K562 (cell line): ENCODE data around the gene B4GALT5. TPM values are rescaled to one million over a fixed set of nuclear protein-coding genes. Genes with fewer than 3 reads are reported as not detected.

Experiments used
- CHAMP1 ChIP-seq: fragments of 450-650 bp; IDR thresholded peaks from 2 replicates; pipeline ENCODE4 v1.6.1; 2016; ENCODE audit warnings: mild to moderate bottlenecking
- DPF2 ChIP-seq: fragments of 450-650 bp; IDR thresholded peaks from 2 replicates; pipeline ENCODE4 v1.6.1; 2016
- E2F6 ChIP-seq, 2 experiments: IDR thresholded peaks; 2 replicates each; pipeline ENCODE4 v1.6.1; 2011; ENCODE audit warnings: borderline replicate concordance in 1 of 2, control low read depth in 1 of 2, low read depth in 1 of 2, low read length in 1 of 2, mild to moderate bottlenecking in 1 of 2, mixed read lengths in 1 of 2, moderate library complexity in 1 of 2; ENCODE audit not compliant: insufficient read depth in 1 of 2, insufficient read length in 1 of 2, poor library complexity in 1 of 2, severe bottlenecking in 1 of 2; ENCODE audit errors: extremely low read depth in 1 of 2
- FOS ChIP-seq: IDR thresholded peaks from 3 replicates; pipeline ENCODE4 v1.6.1; 2011; ENCODE audit not compliant: insufficient read length; ENCODE audit errors: extremely low read depth
- FOXJ2 ChIP-seq: fragments of 200-800 bp; sonication (Bioruptor generic); IDR thresholded peaks from 2 replicates; pipeline ENCODE4 v1.6.1; 2016; ENCODE audit warnings: missing genetic modification characterization, missing compliant biosample characterization
- GATAD2A ChIP-seq: fragments of 450-650 bp; IDR thresholded peaks from 2 replicates; pipeline ENCODE4 v1.6.1; 2017
- HIVEP1 ChIP-seq: fragments of 250-450 bp; sonication (Bioruptor Pico); IDR thresholded peaks from 2 replicates; pipeline ENCODE4 v1.4.0; 2020; ENCODE audit warnings: mild to moderate bottlenecking
- JUN ChIP-seq, 2 experiments: sonication (generic) in 1 of 2; formaldehyde crosslinking in 1 of 2; IDR thresholded peaks; 2 replicates each; pipeline versions ENCODE4 v1.6.1 to v1.8.0; 2012 to 2022; ENCODE audit warnings: borderline replicate concordance in 2 of 2, mild to moderate bottlenecking in 2 of 2, improper control_type of control experiment in 1 of 2, low read depth in 1 of 2, low read length in 1 of 2, missing genetic modification reagents in 1 of 2
- KLF16 ChIP-seq: IDR thresholded peaks from 2 replicates; pipeline ENCODE4 v1.6.1; 2016; ENCODE audit warnings: antibody characterized with exemption
- MTA2 ChIP-seq: fragments of 450-650 bp; IDR thresholded peaks from 2 replicates; pipeline ENCODE4 v1.6.1; 2016; ENCODE audit warnings: low read depth
- SMARCE1 ChIP-seq: fragments of 450-650 bp; IDR thresholded peaks from 2 replicates; pipeline ENCODE4 v1.7.1; 2016; ENCODE audit warnings: mild to moderate bottlenecking
- SNAPC5 ChIP-seq: fragments of 250-450 bp; sonication (Bioruptor Pico); IDR thresholded peaks from 2 replicates; pipeline ENCODE4 v1.8.0; 2021; ENCODE audit warnings: moderate library complexity, mild to moderate bottlenecking, inconsistent platforms
- SOX6 ChIP-seq: fragments of 450-650 bp; IDR thresholded peaks from 2 replicates; pipeline ENCODE4 v1.6.1; 2014; ENCODE audit warnings: mild to moderate bottlenecking
- ZNF184 ChIP-seq: sonication (generic); formaldehyde crosslinking; IDR thresholded peaks from 2 replicates; pipeline ENCODE4 v1.5.0; 2020; ENCODE audit warnings: missing genetic modification reagents
- ZNF316 ChIP-seq: fragments of 450-650 bp; IDR thresholded peaks from 2 replicates; pipeline ENCODE4 v1.6.1; 2016
- ZNF398 ChIP-seq: fragments of 250-450 bp; sonication (Bioruptor Pico); IDR thresholded peaks from 2 replicates; pipeline ENCODE4 v1.8.0; 2021; ENCODE audit warnings: moderate library complexity, mild to moderate bottlenecking, inconsistent platforms
- polyA plus RNA-seq, 8 experiments: library from polyadenylated mRNA; depleted of rRNA in 4 of 8; stranded (reverse) in 5 of 8; unstranded in 3 of 8; fragments of >200 nt; fragmentation: Nextera tagmentation in 2 of 8; fragmentation: Illumina TruSeq in 1 of 8; extraction: Ambion mirVana in 2 of 8; extraction: Trizol in 1 of 8; gene quantifications; 2 replicates each; pipeline versions ENCODE4 v1.2.1 to v1.2.3, GENCODE V29; 2011 to 2014; ENCODE audit warnings: inconsistent platforms in 1 of 8, missing spikeins in 1 of 8
- total RNA-seq, 7 experiments: library from RNA; depleted of rRNA in 6 of 7; stranded (reverse); fragments of >200 nt in 6 of 7; fragmentation: Illumina TruSeq in 2 of 7; extraction: Trizol in 2 of 7; gene quantifications; 2 replicates each; pipeline versions ENCODE4 v1.2.1 to v1.2.3, GENCODE V29; 2011 to 2021; ENCODE audit warnings: low replicate concordance in 1 of 7

B4GALT5 gene
- total and polyA plus RNA-seq, 9 of the 15 experiments (the other 6 are each of a cell fraction or from before 2014, with no cell fraction given), result 8.5 to 32.6 (median 23.4) TPM

- TF ChIP-seq ZNF316 (no peak; the same call in 1 of the 2 replicates), KLF16 (no peak), DPF2 (peak; percentile 92), HIVEP1 (no peak), ZNF398 (CRISPR knock-in tag) (no peak), ZNF184 (CRISPR knock-in tag) (no peak), FOS (peak; percentile 26), CHAMP1 (0 out of 2 replicates have a peak, but pooled peaks have one; percentile 15), SNAPC5 (CRISPR knock-in tag) (no peak), E2F6 (IDR thresholded peaks at IDR 0.05; ENCODE audit: borderline replicate concordance in 1 of 2, extremely low read depth in 1 of 2, insufficient read depth in 1 of 2, insufficient read length in 1 of 2, low read depth in 1 of 2, low read length in 1 of 2, poor library complexity in 1 of 2, severe bottlenecking in 1 of 2) (no peak), SMARCE1 (peak; percentile 80), FOXJ2 (tag) (no peak), SOX6 (peak; percentile 9; the same call in 1 of the 2 replicates), GATAD2A (no peak), MTA2 (0 out of 2 replicates have a peak, but pooled peaks have one; percentile 27), JUN (IDR thresholded peaks at IDR 0.05; ENCODE audit: borderline replicate concordance, low read depth, low read length) (peak; percentile 75), JUN (CRISPR knock-in tag; IDR thresholded peaks at IDR 0.05; ENCODE audit: borderline replicate concordance) (no peak)
These were observed 35.6 kb downstream of the B4GALT5 start (continued) for GRCh38 chr20:49677777-49678758.
